IPS-18c (cell line): ENCODE measurements around the gene ARID2.
A peak's percentile ranks its signal among the peaks of the same experiment; 100 is the strongest.

Source experiments
- H3K4me3 ChIP-seq: 2 replicates; pipeline ENCODE4 v1.7.0; 2013; ENCODE audit warnings: low read depth, mild to moderate bottlenecking, low read length, moderate library complexity; ENCODE audit not compliant: insufficient read depth
- H3K9me3 ChIP-seq: one replicate; pipeline ENCODE4 v1.6.1; 2013; ENCODE audit warnings: mild to moderate bottlenecking, low read length, moderate library complexity; ENCODE audit not compliant: control insufficient read depth, insufficient read depth

Gene ARID2

DNA sequence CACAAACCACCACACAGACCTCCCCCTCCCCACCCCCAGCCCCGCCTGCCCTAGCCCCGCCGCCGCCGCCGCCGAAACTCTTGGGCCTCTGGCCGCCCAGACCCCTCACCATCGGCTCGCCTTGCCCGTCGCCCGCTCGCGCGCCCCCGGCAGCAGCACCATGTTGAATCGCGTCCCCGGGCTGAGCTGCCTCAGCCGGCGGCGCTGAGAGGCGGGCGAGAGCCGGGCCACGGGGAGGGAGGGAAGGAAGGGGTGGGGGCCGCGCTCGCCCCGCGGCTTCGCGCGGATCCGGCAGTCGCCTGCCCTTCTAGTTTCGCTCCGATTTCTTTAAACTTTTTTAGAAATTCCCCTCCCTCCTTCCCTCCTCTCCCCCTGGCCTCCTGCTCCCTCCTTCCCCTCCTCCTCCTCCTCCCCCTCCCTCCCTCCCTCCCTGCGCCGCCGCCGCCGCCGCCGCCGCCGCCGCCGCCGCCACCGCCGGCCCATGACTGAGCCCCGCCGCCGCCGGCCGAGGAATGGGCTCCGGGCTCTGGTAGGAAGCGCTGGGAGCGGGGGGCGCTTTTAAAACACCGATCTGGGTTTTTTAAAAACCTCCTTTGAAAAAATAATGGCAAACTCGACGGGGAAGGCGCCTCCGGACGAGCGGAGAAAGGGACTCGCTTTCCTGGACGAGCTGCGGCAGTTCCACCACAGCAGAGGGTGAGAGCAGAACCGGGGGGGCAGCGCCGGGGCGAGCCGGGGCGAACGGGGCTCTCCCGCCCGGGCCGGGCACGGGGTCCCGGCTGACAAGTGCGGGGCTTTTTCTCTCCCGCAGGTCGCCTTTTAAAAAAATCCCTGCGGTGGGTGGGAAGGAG is at the start of gene ARID2:
TSS of gene ARID2 (plus strand) at position 474 of the 851 bp plus-strand sequence. CDS start at position 605, 131 bp downstream.
- peak within 1 kb of the TSS; percentile 90 for H3K4me3 ChIP-seq
- no peaks in the 10 kb centered on the region for H3K9me3 ChIP-seq

GRCh38 chr12:45680362-45680761 is 49.1 kb upstream of the ARID2 start:
- no peak overlapping the region for H3K4me3 ChIP-seq
- H3K9me3 ChIP-seq: no peaks in the 10 kb centered on the region

GRCh38 chr12:45681465-45681864 is 48.0 kb upstream of the ARID2 start:
- H3K9me3 ChIP-seq: no peaks in the 10 kb centered on the region
- no peak overlapping the region for H3K4me3 ChIP-seq

DNA sequence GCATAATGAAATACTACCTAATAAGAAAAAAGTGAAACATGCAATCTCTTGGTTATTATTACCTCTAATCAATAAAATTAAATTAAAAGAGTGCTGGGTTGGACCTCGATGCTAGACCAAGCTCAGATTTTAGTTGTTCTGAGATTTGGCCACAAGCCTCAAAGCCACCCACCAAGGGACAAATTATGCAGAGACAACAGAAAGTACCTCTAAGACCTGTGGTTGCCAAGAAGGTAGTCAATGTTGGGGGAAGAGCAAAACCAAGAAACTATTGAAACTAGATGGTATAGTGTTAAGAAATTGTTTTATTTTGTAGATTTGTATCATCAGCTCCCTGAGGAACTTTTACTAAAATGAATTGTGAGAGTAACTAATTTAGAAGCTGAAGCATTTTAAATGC is 43.8 kb upstream of the ARID2 start:
- no peaks in the 10 kb centered on the region for H3K9me3 ChIP-seq
- no peak overlapping the region for H3K4me3 ChIP-seq

GRCh38 chr12:45687081-45688015 is 42.2 kb upstream of the ARID2 start:
- H3K4me3 ChIP-seq: no peak overlapping the region
- no peaks in the 10 kb centered on the region for H3K9me3 ChIP-seq

DNA sequence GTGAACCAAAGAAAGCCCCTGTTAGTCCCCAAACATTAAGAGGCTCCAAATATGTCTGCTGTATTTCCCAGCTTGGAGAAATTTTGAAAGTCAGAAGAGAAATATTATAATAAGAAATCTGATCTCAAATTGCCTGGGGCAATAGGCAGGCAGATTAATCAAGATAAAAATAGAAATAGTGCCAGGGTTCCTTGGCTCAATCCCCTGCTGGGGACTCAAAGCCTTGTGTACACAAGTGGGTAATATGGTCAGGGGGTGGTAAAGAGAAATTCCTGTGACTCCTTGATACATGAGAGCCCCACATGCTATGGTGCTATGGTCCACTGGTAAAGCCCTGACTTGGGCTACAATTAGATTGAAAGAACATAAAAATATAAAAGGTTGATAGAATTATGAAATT is 41.3 kb upstream of the ARID2 start:
- Histone ChIP-seq H3K9me3 (no peaks in the 10 kb centered on the region), H3K4me3 (no peak overlapping the region)

- Histone ChIP-seq H3K4me3 (no peak overlapping the region), H3K9me3 (peaks cover 2% of the 10 kb centered on the region)
These were observed 34.5 kb upstream of the ARID2 start for GRCh38 chr12:45695035-45695434.

DNA sequence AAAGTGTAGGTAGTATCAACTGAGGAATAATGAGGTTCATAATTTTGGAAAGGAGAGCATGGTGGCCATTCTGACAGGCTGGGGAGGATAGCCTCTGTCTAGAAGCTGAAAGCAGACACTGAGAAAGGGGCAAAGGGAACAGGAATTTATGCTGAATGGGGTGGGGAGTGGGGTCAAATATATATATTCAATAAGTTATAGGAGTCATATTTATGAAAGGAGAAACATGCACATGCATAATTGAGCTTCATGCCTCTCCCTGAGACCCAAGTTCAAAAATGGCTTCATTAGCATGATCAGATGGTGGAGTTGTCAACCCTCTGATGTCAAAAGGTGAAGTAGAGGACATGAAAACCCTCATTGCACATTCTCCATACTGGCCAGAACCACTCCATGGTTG is 33.9 kb upstream of the ARID2 start:
- H3K4me3 ChIP-seq: no peak overlapping the region
- peaks cover 2% of the 10 kb centered on the region for H3K9me3 ChIP-seq

DNA sequence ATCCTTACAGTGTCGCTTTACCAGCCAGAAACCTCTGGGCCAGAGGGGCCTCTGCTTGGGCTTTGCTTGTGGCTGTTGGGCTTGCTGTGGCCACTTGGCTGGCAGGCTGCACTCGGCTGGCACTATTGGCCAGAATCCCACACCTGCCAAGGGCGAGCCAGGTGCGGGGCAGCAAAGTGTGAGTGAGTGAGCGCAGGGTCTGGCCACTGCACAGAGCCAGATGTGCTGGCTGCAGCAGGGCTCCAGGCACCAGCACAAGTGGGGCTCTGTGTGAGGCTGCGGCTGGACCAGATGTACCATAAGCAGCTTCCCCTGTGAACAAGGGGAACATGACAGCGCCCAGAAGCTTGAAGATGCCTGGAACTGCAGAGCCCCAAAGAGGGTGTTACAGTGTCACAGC is 33.5 kb upstream of the ARID2 start:
- Histone ChIP-seq H3K4me3 (no peak overlapping the region), H3K9me3 (peaks cover 2% of the 10 kb centered on the region)

DNA sequence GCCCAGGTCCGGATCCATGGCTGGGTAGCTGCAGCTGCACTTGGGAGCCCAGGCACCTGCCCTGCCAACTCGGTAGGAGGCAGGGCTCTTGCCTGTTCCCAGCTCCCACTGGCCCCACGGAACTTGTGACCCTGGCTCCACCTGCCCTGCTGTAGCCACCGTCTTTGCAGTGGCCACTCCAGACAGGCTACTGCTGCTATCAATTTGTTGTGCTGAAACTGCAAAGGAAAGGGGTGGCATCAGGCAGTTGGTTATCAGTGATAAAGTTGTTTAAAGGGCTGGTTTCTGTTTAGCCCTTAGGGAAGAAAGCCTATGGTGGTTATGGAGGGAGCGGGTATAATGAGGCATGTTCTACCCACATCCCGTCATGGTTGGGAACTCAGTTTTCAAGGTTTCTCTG is 32.1 kb upstream of the ARID2 start:
- H3K9me3 ChIP-seq: peaks cover 2% of the 10 kb centered on the region
- no peak overlapping the region for H3K4me3 ChIP-seq

- H3K9me3 ChIP-seq: no peaks in the 10 kb centered on the region
- H3K4me3 ChIP-seq: no peak overlapping the region
These were observed 28.2 kb upstream of the ARID2 start for GRCh38 chr12:45701296-45701695.

DNA sequence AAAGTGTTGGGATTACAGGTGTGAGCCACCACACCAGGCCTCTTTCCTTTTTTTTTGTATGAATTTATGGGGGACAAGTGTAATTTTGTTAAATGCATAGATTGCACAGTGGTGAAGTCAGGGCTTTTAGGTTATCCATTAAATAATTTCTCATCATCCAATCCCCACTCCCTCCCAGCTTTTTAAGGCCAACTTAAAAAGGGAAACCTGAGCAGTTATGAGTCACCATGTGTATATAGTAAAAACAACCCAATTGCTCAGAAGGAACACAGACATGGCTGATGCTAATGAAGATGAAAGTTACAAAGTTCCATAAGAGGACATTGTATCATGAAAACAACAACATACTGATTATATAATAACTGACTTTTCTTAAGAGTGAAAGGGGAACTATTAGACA is 25.6 kb upstream of the ARID2 start:
- Histone ChIP-seq H3K9me3 (no peaks in the 10 kb centered on the region), H3K4me3 (no peak overlapping the region)

DNA sequence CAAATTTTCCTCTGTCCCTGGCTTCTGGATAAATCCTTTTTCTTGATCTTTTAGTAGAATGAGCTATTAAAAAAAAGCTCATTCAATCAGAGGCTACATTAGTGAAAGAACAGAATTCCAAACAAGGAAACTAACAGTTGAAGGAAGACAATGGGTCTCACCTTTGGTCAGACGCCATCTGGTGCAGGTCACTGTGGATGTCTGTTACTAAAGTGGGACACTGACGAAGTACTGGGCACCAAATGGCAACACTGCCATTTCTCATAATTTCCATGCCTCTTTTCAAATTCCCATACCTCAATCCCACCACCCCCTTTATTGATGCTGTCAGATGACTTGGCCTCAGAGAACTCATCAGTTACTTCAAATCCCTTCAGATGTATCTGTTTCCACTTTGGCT is 24.5 kb upstream of the ARID2 start:
- H3K4me3 ChIP-seq: no peak overlapping the region

DNA sequence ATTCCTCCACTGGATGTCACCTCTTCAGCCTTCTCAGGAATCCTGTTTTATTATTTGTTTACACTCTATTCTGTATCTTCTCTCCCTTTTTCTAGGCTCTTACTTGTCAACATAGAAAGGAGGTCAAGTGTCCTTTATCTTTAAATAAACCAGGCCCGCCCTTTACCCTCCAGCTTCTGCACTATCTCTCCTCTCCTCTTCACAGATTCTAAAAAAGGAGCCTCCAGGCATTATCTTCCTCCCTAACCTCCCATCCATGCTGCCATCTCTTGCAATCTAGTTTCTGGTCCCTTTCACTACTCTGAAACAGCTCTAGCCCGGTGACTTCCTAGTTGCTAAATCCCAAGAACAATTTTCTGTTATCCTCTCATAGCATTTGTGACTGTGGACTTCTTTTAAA is 24.1 kb upstream of the ARID2 start:
- Histone ChIP-seq H3K4me3 (no peak overlapping the region), H3K9me3 (no peaks in the 10 kb centered on the region)

More for the DNA sequence above, 24.5 kb upstream of the ARID2 start:
- no peaks in the 10 kb centered on the region for H3K9me3 ChIP-seq

- no peaks in the 10 kb centered on the region for H3K9me3 ChIP-seq
- H3K4me3 ChIP-seq: no peak overlapping the region
These were observed 22.2 kb upstream of the ARID2 start for GRCh38 chr12:45707241-45707857.

GRCh38 chr12:45708363-45708762 is 21.1 kb upstream of the ARID2 start:
- no peak overlapping the region for H3K4me3 ChIP-seq
- no peaks in the 10 kb centered on the region for H3K9me3 ChIP-seq

- Histone ChIP-seq H3K4me3 (no peak overlapping the region), H3K9me3 (no peaks in the 10 kb centered on the region)
These were observed 20.6 kb upstream of the ARID2 start for GRCh38 chr12:45708901-45709300.

- Histone ChIP-seq H3K9me3 (no peaks in the 10 kb centered on the region), H3K4me3 (no peak overlapping the region)
These were observed 17.2 kb upstream of the ARID2 start for GRCh38 chr12:45712319-45712718.
